GM15510 (cell line): ENCODE measurements around the gene CDK15.

Experiments
- POLR2A ChIP-seq: IDR thresholded peaks from 3 replicates; pipeline ENCODE4 v1.6.1; 2011; ENCODE audit warnings: borderline replicate concordance; ENCODE audit not compliant: insufficient read length; ENCODE audit errors: extremely low read depth

The CDK15 gene

GRCh38 chr2:201923436-201924328 is 117.3 kb downstream of the CDK15 start:
- no peak for TF ChIP-seq POLR2A

DNA sequence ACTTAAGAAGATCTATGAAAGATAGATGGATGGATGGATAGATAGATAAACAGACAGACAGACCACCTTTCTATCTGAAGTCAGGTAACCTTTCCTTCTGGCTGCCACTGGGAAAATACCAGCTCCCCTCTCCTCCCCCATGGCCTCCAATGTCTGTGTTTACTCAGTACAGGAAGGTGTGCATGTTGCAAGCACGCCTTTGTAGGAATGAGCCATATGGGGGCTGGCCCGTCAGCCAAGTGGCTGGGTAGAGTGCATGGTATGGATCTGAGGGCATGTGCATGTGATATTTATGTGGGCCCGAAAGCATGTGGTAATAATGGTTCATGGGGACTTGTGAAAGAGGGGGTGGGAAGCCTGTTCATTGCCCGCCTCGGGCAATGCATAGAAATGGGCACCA is 118.1 kb downstream of the CDK15 start:
- no peak for TF ChIP-seq POLR2A

DNA sequence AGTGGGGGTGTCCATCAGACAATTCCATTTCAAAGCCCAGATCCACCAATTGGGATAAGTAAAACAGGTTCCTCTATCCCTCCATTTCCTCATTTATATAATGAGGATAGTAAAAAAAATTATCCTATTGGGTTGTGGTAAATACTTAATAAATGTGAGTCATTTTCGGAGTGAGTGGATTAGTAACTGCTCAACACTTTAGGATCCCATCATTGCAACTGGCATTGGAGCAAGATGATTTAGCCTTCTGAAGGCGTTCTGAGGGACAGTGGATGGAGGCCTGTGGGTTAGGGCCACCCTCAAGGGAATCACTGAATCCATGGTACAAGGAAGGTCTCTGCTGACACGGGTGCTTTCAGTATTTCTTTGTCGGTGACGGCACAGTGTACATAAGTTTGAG is 118.7 kb downstream of the CDK15 start:
- TF ChIP-seq POLR2A, result no peak

DNA sequence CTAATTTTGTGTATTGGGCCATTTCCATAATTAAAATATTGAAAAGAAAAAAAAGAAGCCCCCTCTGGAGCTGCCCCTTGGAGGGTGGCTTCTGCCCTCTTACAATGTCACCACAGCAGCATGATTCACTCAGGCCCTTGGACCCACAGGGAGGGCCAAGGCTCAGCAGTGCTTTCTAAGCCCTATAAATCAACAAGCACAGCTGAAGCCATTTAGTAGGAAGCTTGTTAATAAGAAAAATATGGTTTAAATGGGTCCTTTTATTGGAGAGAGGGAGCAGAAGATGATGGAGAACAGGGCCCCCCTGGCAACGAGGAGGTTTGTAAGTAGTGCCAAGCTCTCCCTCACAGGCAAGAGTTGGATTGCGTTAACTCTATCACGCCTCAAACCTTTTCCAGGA is 119.7 kb downstream of the CDK15 start:
- no peak for TF ChIP-seq POLR2A

GRCh38 chr2:201928363-201928762 is 122.0 kb downstream of the CDK15 start:
- TF ChIP-seq POLR2A, result no peak

GRCh38 chr2:201929281-201930026 is 123.1 kb downstream of the CDK15 start:
- no peak for TF ChIP-seq POLR2A

DNA sequence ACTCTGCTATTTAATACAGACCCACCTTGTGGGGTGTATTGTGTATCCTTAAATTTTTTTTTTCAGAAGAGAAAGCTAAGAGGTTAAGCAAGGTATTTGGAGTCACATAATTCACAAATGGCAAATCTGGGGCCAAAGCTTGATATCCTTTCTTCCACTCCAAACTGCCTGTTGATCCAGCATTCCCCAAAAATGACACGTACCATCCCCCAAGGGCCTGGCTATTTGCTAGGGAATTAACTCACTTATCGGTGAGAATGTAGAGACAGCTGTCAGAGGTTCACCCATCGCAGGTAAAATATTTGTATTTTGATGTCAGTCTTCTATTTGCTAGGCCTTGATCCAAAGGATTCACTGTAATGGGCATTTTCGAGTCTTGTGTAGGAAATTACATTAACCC is 123.7 kb downstream of the CDK15 start:
- no peak for TF ChIP-seq POLR2A

DNA sequence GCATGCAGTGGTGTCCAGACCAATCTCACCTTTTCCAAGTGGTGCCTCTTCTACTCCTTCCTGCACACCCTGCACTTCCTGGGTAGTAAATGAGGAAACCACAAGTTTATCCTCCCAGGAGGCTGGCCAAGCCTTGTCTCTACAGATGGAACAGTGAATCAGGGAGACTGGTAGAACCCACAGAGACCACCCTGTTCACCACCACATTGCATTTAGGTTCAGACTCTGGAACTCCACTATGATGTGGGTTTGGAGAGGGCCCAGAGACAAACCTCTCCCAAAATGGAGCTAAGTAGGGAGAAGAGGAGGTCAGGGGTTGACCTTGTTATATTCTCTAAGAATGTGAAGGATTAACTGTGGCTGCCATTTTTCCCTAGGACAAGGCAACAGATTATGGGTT is 124.5 kb downstream of the CDK15 start:
- no peak for TF ChIP-seq POLR2A

GRCh38 chr2:201931475-201931874 is 125.1 kb downstream of the CDK15 start:
- TF ChIP-seq POLR2A, result no peak

DNA sequence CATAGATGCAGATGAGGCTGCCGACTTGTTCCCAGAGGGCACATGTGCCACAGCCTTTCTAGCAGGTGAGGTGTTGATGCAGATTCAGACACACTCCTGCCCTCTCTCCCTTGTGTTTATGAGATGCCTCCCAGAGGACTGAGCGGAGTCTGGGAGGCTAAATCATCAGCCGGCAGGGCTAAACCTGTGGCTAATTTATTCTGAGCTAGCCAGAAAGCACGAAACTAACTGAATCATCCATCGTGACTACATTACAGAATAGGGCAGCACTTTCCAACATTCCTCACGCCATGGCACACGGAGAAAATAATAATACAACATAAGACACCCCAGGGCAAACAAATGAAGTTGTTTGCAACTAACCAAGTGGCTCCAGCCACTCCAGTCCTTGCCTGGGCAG is 125.6 kb downstream of the CDK15 start:
- no peak for TF ChIP-seq POLR2A

- TF ChIP-seq POLR2A, result no peak
Measured at GRCh38 chr2:201932511-201932910, 126.2 kb downstream of the CDK15 start.

DNA sequence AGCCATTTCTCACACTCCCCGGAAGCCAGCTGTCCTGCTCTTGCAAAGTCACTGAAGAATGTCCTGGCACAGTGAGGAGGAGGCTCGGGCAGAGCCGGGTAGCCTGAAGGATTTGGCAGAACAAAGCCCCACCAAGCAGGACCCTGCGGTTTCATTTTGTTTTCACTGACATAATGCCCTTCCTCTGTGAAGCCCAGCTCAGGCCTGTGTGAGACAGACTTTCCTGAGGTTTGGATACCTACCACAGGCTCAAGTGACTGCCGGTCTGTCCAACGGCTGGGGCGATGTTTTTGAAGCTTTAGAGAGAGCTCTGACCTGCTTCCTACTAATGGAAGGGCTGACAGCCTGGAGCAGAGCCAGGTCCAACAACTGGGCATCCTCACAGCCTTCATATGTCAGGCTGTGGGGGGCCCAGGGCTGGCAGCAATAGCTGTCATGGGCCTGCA is 127.5 kb downstream of the CDK15 start:
- TF ChIP-seq POLR2A, result no peak

DNA sequence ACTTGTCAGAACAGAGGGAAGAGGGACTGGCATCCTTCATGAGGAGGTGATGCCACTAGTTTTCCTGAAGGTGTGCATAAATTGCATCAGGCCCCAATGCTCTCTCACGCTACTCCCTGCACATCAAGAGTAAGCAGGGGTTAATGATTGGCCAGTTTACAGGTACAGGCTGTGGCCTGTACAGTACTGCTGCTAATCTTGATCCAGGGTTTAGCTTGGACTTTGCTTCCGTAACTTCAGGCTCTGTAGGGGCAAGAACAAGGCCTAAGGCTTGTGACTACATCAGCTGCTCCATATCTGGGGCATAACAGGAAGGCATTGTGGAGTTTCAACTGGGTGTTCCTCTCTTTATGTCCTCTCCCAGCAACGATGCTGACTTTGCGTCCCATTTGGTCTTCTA is 130.5 kb downstream of the CDK15 start:
- no peak for TF ChIP-seq POLR2A

GRCh38 chr2:201937343-201937742 is 131.0 kb downstream of the CDK15 start:
- no peak for TF ChIP-seq POLR2A

DNA sequence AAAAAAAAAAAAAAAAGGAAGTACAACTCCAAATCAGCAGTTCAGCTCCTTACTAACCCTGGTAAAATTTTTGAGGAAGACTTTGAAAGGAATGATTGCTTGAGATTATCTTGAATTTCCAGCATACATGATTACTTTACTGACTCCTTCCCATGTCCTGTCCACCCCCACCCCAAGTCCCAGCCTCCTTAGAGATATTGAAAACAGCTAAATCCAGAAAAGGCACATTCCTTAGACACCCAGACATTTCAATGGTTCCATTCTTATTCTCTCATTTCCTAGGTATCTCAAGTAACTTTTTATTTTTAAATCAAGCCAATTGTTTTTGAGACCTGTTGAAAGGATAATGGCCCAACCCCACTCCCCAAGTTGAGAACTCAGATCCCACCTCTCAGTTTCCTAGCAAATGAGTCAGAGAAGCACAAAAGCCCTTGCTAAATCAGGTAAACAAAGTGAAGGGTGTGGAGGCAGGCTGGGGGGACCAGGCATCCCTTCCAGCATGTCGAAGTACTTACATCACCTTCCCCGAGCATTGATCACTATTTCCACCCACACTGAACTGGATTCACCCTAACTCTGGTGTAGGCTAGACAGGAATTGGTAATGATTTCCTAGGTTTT is 131.9 kb downstream of the CDK15 start:
- no peak for TF ChIP-seq POLR2A
